GM21515 (cell line): ENCODE measurements around the gene PKDREJ.
A peak's percentile ranks its signal among the peaks of the same experiment; 100 is the strongest.
"Not testable (repeated sequence)": the region's sequence is repeated elsewhere in the genome, so short reads cannot be mapped to it uniquely, and the experiment has no call there.

Experiments
- ATAC-seq: cut with Tn5 transposase; IDR thresholded peaks from one replicate; pipeline ENCODE4 v1.9.1; 2021; ENCODE audit not compliant: unreplicated experiment

Gene PKDREJ

GRCh38 chr22:46267431-46268279 lies 4.5 kb upstream of the PKDREJ start, which contains the start of gene TTC38:
TTC38 (plus strand) TSS chr22:46268008; CDS start chr22:46268040, 32 bp downstream.
- ATAC-seq: peak; percentile 83

DNA sequence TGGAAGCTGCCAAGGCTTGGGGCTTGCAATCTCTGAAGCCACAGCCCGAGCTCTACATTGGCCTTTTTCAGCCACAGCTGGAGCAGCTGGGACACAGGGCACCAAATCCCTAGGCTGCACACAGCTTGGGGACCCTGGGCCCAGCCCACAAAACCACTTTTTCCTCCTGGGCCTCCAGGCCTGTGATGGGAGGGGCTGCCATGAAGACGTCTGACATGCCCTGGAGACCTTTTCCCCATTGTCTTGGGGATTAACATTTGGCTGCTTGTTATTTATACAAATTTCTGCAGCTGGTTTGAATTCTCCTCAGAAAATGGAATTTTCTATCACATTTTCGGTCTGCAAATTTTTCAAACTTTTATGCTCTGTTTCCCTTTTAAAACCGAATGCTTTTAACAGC lies 2.5 kb upstream of the PKDREJ start:
- not testable (repeated sequence) for ATAC-seq

DNA sequence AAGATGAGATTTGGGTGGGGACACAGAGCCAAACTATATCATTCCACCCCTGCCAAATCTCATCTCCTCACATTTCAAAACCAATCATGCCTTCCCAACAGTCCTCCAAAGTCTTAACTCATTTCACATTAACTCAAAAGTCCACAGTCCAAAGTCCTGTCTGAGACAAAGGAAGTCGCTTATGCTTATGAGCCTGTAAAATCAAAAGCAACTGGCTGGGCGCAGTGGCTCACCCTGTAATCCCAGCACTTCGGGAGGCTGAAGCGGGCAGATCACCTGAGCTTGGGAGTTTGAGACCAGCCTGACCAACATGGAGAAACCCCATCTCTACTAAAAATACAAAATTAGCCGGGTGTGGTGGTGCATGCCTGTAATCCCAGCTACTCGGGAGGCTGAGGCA lies 1.4 kb upstream of the PKDREJ start:
- not testable (repeated sequence) for ATAC-seq

DNA sequence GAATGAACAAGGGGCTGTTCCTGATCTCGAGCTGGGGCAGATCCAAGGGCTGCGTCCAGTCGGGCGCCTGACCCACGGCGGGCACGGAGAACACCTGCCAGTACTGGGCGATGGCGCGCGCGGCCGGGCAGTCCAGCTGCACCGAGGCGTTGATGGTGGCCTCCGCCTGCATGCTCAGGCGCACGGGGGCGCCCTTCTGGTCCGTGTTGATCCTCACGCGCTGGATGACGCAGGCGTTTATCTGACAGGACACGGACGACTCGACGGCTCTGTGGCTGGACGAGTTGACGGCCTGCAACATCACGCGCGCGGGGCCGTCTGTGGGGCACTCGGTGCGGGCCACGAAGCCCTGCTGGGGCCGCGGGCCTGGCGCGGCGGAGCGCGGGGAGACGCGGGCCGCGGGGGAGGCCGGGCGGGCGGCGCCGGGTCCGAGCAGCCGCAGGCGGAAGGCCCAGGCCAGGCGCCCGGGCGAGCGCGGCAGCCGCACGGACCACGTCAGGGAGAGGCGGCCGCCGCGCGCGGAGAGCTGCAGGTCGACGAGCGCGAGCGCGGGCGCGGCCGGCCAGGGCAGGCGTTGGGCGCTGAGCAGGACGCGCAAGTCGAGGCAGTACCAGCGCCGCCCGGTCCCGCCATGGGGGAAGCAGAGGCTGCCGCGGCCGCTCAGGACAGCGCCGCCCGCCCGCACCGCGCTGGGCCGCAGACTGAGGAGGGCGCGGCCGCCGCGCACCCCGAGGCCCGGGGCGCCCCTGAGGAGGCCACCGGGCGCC lies 511 bp downstream of the PKDREJ start:
- ATAC-seq: no peak

GRCh38 chr22:46260038-46260437 lies 3.1 kb downstream of the PKDREJ start:
- ATAC-seq: no peak

DNA sequence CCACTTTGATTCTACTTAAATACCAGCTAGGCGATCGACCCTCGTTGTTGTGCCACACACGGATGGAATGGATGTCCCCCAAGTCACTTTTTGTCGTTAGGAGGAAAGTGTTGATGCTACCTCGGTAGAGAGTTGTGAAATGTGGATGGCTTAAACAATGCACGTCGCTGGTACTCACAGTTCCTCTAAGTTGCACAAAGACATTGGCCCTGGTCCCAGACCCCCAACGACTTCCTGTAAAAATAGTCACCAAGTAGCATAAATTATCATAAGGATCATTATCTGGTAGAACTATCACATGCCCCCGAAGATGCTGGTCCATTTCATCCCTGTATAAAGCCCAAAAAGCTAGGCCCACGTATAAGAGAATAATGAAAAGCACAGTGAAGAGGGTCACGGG lies 3.8 kb downstream of the PKDREJ start:
- ATAC-seq: no peak

- ATAC-seq: no peak
Observed at GRCh38 chr22:46256358-46256958, 6.7 kb downstream of the PKDREJ start.

DNA sequence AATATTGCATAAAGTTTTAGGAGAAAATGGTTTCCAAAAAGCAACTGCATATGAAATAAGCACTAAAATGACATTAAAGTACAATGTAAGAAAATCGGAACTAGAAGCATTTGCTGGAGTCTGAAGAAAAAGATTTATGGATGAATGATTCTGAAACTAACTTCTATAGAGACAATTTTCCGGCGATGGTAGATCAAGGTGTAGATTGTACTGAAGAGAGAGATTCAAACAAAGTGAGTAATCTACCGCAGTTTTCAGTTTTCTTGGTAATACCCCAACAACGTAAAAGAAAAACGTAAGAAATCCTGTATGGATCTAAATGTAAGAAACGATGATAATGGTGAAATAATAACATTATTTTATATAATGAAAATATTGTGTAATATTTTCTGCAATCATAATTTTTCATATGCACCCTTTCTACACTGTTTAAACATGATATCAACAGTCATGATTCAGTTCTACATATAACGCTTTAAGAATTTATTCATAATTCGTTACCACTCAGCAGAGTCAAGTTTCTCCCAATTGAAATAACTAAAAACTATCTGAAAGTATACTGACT lies 11.2 kb downstream of the PKDREJ start:
- ATAC-seq: no peak

GRCh38 chr22:46251266-46251665 lies 11.9 kb downstream of the PKDREJ start:
- no peak for ATAC-seq

- no peak for ATAC-seq
Observed at GRCh38 chr22:46250783-46251125, 12.4 kb downstream of the PKDREJ start.

GRCh38 chr22:46250035-46250782 lies 12.9 kb downstream of the PKDREJ start, which contains the start of gene CDPF1:
CDPF1 (minus strand) TSS chr22:46250293; CDS start chr22:46248284, 2,009 bp downstream.
- peak; percentile 74 for ATAC-seq

DNA sequence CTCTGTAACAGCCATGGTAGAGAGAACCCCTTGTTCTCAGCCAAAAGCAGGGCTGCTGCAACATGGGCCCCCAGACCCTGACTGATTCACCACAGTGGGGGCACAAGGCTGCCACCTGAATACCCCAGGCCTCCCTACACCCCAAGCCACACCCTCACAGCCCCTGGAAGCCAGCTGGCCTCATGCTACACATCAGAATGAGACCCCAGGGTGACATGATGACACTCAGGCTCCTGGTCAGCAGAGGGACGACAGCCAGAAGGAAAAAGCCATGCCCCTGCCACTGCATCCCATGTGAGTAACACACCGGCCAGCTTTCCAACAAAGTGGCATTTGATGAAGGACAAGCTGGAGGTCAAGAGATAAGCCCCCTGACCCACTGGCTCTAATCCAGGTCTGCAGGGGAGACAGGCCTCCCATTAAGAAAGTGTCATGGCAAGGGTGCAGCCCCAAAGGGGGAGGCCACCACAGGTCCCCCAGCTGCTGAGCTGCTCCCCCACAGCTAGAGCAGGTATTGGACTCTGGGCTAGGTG lies 15.6 kb downstream of the PKDREJ start:
- no peak for ATAC-seq

GRCh38 chr22:46246178-46246577 lies 17.0 kb downstream of the PKDREJ start:
- ATAC-seq: no peak

- no peak for ATAC-seq
Observed at GRCh38 chr22:46245511-46245910, 17.6 kb downstream of the PKDREJ start.

GRCh38 chr22:46244771-46245170 lies 18.4 kb downstream of the PKDREJ start:
- ATAC-seq: no peak

- no peak for ATAC-seq
Observed at GRCh38 chr22:46242076-46242475, 21.1 kb downstream of the PKDREJ start.

DNA sequence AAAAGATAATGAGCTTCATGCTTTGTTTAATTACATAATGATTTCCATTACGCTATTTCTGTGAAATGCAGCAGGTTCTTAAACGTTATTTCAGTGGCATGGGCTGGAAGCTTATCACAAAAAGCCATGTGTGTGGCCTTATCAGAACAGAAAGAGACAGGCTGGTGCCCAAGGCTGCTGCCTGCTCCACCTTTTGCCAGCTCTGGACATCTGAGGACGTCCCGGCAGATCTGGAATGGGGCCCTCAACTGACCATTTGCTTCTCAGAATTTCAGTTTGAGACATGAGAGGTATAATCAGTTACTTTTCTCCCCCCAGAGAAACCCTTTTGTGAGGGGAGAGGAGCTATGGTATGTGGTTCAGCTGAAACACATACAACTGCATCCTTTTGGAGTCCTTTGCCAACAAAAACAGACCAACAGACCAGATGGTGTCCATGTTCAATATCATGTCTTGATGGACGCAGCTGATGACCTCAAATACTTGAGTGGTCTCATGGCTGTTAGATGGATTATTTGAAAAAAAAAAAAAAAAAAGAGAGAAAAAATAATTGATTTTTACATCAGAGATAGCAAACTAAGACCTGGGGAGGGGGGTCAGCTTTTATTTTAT lies 21.6 kb downstream of the PKDREJ start:
- no peak for ATAC-seq

DNA sequence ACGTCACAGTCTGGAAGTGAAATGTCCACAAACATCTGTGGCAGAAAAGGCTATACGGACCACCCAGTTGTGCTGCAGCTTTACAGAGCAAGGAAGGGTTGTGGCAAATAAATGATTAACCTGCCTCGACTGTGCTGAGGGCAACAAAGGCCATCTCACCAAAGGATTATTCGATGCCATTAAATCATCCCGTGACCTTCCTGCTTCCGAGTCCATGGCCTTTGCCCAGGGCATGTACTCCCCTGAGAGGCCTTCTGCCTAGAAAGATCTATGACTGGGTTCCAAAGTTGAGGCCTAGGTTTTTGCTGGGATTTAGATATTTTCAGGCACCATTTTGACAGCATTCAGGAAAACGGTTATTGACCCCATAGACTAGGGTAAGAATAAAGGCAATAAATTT lies 22.2 kb downstream of the PKDREJ start:
- no peak for ATAC-seq

DNA sequence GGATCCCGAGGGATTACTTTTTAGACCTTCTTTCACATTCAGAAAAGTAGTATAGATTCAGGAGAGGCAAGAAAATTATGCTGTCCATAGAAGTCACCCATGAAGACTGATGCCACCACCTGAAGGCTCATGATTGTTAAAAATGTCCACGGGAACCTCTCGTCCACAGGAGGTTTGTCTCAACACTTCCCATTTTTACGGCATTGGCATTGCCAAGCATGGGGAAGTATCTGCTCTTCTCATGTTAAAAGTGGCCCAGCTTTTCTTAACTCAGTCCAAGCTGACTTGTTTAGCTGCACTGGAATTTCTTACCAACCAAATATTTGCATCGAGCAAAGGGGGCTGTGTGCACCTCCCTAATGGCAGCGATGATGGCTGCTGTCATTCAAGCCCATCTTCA lies 22.6 kb downstream of the PKDREJ start:
- no peak for ATAC-seq

DNA sequence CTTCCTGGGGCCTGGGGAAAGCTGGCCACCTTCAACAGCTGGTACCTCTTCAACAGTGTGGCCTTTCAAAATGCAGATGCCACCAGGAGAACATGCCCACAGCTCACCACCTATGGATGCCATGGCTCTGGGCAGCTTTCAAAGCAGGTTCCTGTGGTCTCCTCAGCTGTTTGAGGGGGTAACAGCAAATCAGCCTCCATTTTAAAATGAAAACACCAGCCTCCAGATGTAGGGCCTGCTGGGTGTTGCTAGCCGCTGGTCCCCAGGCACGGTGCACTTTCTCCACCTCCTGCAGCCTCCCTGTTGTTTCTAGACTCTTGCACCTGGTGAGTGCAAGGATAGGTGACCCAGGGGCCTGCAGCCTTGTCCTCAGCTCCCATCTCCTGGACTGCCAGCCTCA lies 23.1 kb downstream of the PKDREJ start:
- no peak for ATAC-seq
